ENCODE results near the gene DDX53.

DDX53 gene

DNA sequence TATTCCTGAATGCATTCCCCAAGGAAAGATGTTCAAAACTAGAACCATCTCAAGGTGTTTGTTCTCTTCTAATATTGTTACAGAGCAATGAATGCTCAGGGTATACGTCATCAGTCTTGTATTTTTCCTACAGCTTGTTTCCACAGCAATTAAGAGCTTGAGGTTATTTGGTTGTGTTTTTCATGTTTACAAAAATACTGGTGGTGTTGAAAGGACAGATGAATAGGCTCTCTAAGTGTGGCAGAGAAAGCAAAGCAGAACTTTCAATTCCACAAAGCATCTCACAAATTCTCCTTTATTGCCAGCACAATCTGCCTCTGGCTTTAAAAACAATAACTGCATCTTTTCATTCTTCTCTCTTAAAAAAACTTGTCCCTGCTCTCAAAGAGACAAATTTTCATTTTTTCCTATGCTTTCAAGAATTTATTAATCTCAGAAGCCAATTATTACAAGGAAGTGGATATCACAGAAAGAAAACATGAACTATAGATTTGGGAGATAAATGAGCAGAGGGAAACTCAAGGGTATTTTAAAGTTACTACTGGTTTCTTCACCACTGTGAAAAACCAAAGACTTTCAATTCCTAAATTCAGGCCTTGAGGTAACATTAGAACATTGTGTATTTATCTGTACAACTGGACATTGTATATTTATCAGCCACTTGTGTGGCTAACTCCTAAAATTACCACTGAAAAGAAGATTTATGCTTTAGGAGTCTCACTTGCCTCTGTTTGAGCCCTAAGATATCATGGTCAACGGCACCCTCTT lies 49.2 kb downstream of the DDX53 start:
- DNase-seq (ENCODE audit: low spot score) = no peak

DNA sequence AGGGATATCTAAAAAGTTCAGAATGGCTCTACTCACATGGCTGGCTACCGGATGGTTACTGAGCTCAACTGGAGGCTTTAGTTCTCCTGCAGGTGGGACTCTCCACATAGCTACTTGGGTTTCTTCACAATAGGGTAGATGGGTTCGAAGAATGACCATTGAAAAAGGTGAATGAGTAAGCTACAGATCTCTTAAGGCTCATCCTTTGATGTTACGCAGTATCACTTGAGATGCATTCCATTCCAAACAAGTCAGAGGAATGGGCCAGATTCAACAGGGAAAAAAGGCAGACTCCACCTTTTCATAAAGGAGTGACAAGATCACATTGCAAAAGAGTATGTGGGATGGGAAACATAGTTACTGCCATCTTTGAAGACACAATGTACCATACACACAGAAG lies 52.6 kb downstream of the DDX53 start:
- no peak for DNase-seq (ENCODE audit: low spot score)
